Activated T-helper 2 cell treated with anti-CD3 and anti-CD28 coated beads, Interferon-gamma antibody, Interleukin-2, Interleukin-4, amounts not matched to agents 10 μg/mL and 5 μg/mL and 100 μg/mL, durations not matched to agents 14 hours and 24 hours and 36 hours (primary cell): ENCODE results near the gene SFMBT2. TPM values are rescaled to one million over a fixed set of nuclear protein-coding genes. Genes with fewer than 3 reads are reported as not detected.
A peak's percentile ranks its signal among the peaks of the same experiment; 100 is the strongest.

Experiments
- DNase-seq: peaks from one replicate; pipeline ENCODE4 v3.0.0; 2021; ENCODE audit warnings: low spot score
- H3K27ac Mint-ChIP-seq: one replicate; pipeline ENCODE4 v1.8.0; 2021; ENCODE audit warnings: mixed read lengths
- H3K27me3 Mint-ChIP-seq: one replicate; pipeline ENCODE4 v1.8.0; 2021; ENCODE audit warnings: low read depth, mixed read lengths
- H3K36me3 Mint-ChIP-seq: one replicate; pipeline ENCODE4 v1.8.0; 2021; ENCODE audit warnings: low read depth, mixed read lengths
- H3K4me1 Mint-ChIP-seq: one replicate; pipeline ENCODE4 v1.8.0; 2021; ENCODE audit warnings: low read depth, mixed read lengths
- H3K4me3 Mint-ChIP-seq: one replicate; pipeline ENCODE4 v1.8.0; 2021; ENCODE audit warnings: low read depth, mild to moderate bottlenecking, moderate library complexity, mixed read lengths
- H3K9me3 Mint-ChIP-seq: one replicate; pipeline ENCODE4 v1.8.0; 2021; ENCODE audit warnings: mixed read lengths
- intact Hi-C: fragments of 100-400 bp; cut with micrococcal nuclease; formaldehyde crosslinking; loops from one replicate; pipeline ENCODE4 v1.15.1; 2023
- total RNA-seq: library from RNA; stranded (reverse); gene quantifications from 2 replicates; pipeline ENCODE4 v1.2.3, GENCODE V29; 2022

The SFMBT2 gene
- total RNA-seq: 27.6 and 27.7 TPM in 2 replicates

DNA sequence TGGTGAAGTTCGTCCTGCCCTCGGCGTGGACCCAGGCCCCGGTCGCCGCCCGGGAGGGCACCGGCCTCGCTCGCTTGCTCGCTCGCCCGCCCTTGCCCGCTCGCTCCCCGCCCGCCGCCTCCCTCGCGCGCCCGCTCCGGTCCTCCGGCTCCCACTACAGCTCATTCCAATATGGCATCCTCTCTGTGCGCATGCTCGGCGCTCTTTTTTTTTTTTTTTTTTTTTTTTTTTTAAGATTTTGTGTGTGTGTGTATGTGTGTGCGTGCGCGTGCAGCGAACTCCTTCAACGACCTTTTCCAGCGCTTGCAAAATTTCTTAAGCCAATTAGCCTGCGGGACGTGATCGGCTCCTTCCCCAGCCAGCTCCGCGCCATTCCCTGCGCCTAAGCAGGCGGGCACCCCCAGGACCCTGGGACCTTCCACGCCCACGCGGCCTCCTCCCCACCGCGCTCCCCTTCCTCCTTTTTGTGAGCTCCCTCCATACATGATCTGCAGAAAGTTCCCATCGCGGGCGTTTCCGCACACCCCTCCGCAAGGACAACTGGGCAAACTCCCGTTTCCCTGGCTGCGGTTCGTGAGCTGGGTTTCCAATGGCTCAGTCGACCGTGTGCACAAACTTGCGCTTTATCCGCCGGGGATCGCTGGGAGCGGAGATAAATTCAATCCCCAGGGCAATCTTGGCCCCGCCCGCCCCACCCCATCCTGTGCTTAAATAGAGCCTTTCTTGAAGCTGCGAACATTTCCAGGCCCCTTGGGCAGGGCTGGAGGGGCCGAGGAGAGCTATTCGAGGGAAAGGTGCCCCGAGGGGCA, at the start of gene SFMBT2:
Gene SFMBT2, minus strand, starts transcription at position 173 of the 809 bp plus-strand sequence. CDS start 29,136 bp downstream, outside the sequence.
- peaks cover 3% of the 10 kb centered on the region for H3K36me3 Mint-ChIP-seq
- intact Hi-C loops: loop anchor here (10.0 kb wide), 1 partner anchor 576 kb away; no protein-coding TSS in a partner anchor
- peak; percentile 60 for DNase-seq
- peaks cover 23% of the 10 kb centered on the region for H3K27me3 Mint-ChIP-seq
- H3K9me3 Mint-ChIP-seq: no peaks in the 10 kb centered on the region
- H3K4me3 Mint-ChIP-seq: peak within 1 kb of the TSS; percentile 97
- peak within 1 kb of the TSS; percentile 89 for H3K27ac Mint-ChIP-seq
- H3K4me1 Mint-ChIP-seq: peaks cover 36% of the 10 kb centered on the region

DNA sequence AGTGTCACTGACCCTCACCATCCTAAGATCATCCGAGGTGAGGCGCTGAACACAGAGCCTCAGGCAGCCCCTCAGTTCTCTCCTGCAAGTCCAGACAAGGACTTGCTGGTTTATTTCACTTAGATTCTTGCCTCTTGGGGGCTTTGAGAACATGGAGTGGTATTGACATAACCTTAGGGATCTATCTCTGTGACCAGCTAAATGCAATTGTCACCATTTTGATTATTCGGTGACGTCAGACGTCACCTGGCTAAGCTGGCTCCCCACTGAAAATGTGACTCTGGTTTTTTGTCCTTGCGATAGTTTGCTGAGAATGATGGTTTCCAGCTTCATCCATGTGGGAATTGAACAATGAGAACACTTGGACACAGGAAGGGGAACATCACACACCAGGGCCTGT, 49.2 kb upstream of the SFMBT2 start:
- no peak for DNase-seq
- Mint-ChIP-seq H3K36me3 (no peaks in the 10 kb centered on the region), H3K27ac (no peak overlapping the region), H3K9me3 (no peaks in the 10 kb centered on the region), H3K4me3 (no peak overlapping the region), H3K4me1 (peaks cover 2% of the 10 kb centered on the region), H3K27me3 (peaks cover 12% of the 10 kb centered on the region)
- intact Hi-C loops: no loop called here

DNA sequence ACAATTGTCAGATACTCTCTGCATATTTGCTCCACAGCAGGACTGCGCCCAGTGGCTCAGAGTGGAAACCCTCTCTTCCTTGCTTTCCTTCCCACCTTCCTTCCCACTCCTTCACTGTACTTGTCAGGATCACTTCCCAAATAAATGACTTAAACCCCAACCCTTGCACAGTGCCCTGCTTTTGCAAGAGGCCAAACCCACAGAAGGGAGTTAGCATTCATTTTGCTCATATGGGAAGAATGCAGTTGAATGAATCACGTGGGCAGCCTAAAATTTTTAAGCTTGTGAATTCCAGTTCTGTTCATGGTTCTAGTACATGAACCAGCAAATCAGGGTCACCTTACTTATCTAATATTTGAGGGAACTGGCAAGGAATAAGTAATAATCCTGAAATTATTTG, 47.7 kb upstream of the SFMBT2 start:
- Mint-ChIP-seq H3K4me3 (no peak overlapping the region), H3K9me3 (peaks cover 5% of the 10 kb centered on the region), H3K27me3 (peaks cover 13% of the 10 kb centered on the region), H3K4me1 (peaks cover 2% of the 10 kb centered on the region), H3K27ac (no peak overlapping the region), H3K36me3 (no peaks in the 10 kb centered on the region)
- intact Hi-C loops: no loop called here
- DNase-seq: no peak

DNA sequence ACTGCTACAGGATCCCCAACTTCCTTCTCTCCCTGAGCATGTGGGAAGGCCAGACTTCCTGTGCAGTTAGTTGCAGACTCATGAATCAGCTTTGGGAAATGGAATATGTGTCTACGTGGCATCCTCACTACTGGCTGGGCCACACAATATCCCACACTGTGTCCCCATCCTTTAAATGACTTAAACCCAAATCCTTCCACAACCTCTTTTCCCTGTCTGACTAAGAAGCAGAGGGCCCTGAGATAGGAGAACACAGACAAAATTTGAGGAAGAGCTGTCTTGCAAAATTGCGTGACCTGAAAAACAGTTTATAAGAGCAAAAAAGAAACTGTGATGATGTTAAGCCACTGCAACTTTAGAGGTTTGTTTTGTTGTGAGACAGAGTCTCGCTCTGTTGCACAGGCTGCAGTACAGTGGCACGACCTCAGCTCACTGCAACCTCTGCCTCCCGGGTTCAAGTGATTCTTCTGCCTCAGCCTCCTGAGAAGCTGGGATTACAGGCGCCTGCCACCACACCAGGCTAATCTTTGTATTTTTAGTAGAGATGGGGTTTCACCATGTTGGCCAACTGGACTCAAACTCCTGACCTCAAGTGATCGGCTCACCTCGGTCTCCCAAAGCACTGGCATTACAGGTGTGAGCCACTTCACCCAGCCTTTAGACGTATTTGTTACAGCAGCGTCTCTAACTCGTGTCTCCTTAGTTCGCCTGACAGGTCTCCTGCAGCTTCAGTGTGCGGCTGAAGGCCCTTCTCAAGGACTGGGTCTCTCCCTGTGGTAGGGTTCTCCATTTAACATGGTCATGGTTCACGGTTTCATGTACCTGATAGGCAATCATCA, 46.9 kb upstream of the SFMBT2 start:
- no peak for DNase-seq
- peaks cover 5% of the 10 kb centered on the region for H3K9me3 Mint-ChIP-seq

DNA sequence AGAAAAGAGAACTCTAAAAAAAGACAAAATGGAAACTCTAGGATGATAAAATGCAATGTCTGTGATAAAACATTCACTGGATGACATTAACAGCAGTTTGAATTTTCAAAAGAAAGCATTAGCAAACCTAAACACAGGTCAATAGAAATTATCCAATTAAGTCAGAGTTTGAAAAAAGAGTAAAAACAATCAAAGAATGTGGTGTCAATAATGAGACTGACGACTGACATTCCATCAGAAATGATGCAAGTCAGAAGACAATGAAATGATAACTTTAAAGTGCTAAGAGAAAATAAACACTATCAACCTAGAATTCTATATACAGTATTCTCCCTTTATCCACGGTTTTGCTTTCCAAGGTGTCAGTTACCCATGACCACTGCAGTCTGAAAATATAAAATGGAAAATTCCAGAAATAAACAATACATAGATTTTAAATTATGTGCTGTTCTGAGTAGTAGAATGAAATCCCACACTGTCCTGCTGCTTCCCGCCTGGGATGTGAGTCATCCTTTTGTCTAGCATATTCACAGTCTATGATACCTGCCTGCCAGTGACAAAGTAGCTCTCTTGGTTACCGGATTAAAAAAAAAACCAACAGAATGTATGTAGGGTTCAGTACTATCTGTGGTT, 38.3 kb upstream of the SFMBT2 start:
- no peaks in the 10 kb centered on the region for H3K4me1 Mint-ChIP-seq
- peaks cover 32% of the 10 kb centered on the region for H3K9me3 Mint-ChIP-seq
- H3K36me3 Mint-ChIP-seq: no peaks in the 10 kb centered on the region
- intact Hi-C loops: no loop called here
- H3K27ac Mint-ChIP-seq: no peak overlapping the region
- no peak for DNase-seq
- H3K27me3 Mint-ChIP-seq: peaks cover 17% of the 10 kb centered on the region
- H3K4me3 Mint-ChIP-seq: no peak overlapping the region

More for the DNA sequence above, 46.9 kb upstream of the SFMBT2 start:
- H3K4me1 Mint-ChIP-seq: peaks cover 2% of the 10 kb centered on the region
- H3K27me3 Mint-ChIP-seq: peaks cover 13% of the 10 kb centered on the region
- intact Hi-C loops: no loop called here
- no peaks in the 10 kb centered on the region for H3K36me3 Mint-ChIP-seq
- H3K27ac Mint-ChIP-seq: no peak overlapping the region
- no peak overlapping the region for H3K4me3 Mint-ChIP-seq

DNA sequence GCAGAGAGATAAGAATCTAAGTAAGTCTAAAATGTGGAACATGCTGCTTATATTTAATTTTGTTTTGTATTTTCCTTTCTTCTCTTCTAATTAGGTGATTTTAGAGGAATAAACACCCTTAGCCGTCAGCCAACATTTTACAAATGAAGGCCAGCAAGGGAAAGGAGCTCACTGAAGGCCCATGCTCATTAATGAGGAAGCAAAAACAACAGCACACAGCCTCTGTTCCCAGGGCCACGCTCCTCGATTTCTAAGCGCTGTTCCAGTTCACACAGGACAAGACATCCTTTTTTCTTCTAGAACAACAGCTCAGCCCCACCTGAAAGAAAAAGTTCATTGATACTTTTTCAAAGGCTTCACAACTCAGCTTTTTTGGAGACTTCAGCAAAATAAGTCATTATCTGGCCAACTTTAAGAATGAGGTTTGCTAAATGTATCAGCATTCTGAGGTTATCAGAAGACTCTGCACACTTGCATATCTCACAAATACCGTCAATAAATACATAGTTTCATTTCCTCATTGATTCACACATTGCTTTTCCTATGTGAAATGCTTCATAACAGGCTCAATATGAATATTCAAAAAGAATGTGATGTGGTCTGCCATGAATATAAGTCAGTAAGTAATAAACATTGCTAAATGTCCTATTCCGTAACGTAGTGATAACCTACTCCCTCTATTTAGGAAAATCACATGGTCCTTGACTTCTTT, 34.8 kb upstream of the SFMBT2 start:
- peaks cover 24% of the 10 kb centered on the region for H3K9me3 Mint-ChIP-seq
- no peak overlapping the region for H3K4me3 Mint-ChIP-seq
- no peaks in the 10 kb centered on the region for H3K36me3 Mint-ChIP-seq

DNA sequence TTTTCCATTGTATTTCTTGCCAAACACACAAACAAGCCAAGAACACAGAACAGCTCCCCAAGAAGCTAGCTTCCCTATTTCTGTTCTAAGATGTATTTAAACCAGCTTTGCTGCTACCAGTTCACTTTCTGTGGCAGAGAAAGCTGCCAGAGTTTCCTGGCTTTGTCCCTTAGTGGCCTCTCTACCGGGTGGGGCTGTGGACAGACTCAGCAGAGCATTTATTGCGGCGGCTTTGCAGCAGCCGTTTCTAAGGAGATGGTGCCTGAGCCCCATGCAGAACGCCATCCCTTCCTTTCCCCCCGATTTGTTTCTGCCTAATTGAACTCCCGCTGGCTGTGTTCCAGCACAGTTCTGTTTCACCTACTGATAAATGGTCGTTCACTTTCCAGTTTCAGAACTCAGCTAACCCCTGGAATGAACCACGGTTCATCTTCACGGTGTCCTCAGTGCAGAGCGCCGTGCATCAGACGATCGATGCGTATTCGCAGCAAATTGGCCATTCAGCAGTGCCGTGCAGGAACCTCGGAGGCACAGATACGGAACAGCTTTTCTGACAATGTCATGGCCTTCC, 33.8 kb upstream of the SFMBT2 start:
- no peak overlapping the region for H3K4me3 Mint-ChIP-seq
- no peaks in the 10 kb centered on the region for H3K4me1 Mint-ChIP-seq
- no peak for DNase-seq
- intact Hi-C loops: no loop called here
- no peak overlapping the region for H3K27ac Mint-ChIP-seq
- H3K36me3 Mint-ChIP-seq: no peaks in the 10 kb centered on the region
- H3K27me3 Mint-ChIP-seq: peaks cover 28% of the 10 kb centered on the region
- H3K9me3 Mint-ChIP-seq: peaks cover 20% of the 10 kb centered on the region

More for the DNA sequence above, 34.8 kb upstream of the SFMBT2 start:
- intact Hi-C loops: no loop called here
- no peak for DNase-seq
- Mint-ChIP-seq H3K4me1 (no peaks in the 10 kb centered on the region), H3K27me3 (peaks cover 25% of the 10 kb centered on the region), H3K27ac (no peak overlapping the region)

DNA sequence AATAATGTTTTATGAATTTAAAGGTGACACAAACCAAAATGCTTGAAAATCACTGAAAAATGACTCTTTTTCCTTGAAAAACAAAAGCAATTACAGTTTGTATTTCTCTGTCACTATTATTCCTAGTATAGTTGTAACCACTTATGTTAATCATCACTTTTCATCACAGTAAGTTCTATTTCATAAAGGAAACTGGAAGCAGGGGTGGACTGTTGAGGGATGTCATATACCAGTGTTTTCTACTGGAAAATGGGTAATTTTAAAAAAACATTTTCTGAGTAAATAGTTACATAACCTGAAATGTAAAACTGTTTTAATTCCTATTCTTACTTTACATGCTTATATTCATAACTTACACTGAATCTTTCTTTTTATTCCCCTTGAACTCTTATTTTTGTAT, 32.2 kb upstream of the SFMBT2 start:
- intact Hi-C loops: no loop called here
- Mint-ChIP-seq H3K4me3 (no peak overlapping the region), H3K36me3 (no peaks in the 10 kb centered on the region), H3K4me1 (no peaks in the 10 kb centered on the region), H3K27me3 (peaks cover 26% of the 10 kb centered on the region), H3K27ac (no peak overlapping the region), H3K9me3 (peaks cover 4% of the 10 kb centered on the region)
- no peak for DNase-seq

DNA sequence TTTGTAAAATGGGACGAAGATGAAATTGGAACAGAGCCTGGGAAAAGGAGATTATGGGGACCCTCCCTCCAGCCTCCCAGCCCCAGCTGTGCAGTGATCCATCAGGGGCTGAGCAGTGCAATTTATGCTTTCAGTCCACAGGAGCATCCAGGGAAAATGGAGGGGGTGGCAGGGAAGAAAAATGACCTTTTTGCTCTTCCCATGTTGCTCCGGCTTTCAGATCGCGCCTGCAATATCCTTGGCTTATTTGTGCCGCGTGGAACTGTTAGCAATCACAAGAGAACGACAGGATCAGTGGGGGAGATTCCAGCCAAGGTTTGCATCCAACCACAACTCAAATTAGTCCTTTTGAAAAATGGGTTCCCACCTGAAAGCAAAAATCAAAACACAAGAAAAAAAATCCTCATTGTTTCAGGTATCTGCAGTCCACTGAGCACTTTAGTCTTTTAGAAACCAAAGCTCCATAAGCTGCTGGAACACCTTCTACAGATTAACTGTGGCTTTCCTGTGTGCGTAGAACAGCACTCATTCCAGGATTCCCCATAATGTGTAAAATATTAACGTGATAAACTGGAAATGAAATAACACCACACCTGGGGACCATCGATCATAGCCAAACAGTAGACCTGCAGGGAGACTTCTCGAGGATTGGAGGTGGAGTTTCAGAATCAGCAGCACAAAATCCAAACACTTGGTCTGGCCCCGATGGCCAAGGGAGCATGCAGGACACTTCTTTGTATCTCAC, 30.7 kb upstream of the SFMBT2 start:
- intact Hi-C loops: no loop called here
- Mint-ChIP-seq H3K4me3 (no peak overlapping the region), H3K27ac (no peak overlapping the region), H3K36me3 (no peaks in the 10 kb centered on the region), H3K27me3 (peaks cover 27% of the 10 kb centered on the region), H3K4me1 (peaks cover under 1% of the 10 kb centered on the region), H3K9me3 (no peaks in the 10 kb centered on the region)
- no peak for DNase-seq

DNA sequence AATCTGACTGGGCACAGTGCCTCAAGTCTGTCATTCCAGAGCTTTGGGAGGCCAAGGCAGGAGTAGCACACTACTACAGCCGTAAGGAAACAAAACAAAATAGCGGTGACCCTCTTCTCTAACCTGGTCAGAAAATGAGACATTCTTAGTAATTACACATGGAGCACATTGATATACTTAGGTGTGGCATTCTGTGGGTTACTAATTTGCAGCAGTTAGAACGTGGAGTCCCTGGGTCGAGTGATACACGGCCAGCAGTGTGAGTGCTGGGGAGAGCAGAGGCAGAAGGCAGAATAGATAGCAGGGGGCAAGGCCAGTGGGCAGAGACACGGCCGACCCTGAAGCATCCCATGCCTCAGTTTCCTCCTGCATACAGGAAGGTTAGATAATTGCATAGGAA, 28.9 kb upstream of the SFMBT2 start:
- H3K36me3 Mint-ChIP-seq: no peaks in the 10 kb centered on the region
- H3K27me3 Mint-ChIP-seq: peaks cover 18% of the 10 kb centered on the region
- no peak overlapping the region for H3K4me3 Mint-ChIP-seq
- intact Hi-C loops: no loop called here
- DNase-seq: no peak
- H3K9me3 Mint-ChIP-seq: no peaks in the 10 kb centered on the region
- H3K4me1 Mint-ChIP-seq: peaks cover 4% of the 10 kb centered on the region
- no peak overlapping the region for H3K27ac Mint-ChIP-seq

DNA sequence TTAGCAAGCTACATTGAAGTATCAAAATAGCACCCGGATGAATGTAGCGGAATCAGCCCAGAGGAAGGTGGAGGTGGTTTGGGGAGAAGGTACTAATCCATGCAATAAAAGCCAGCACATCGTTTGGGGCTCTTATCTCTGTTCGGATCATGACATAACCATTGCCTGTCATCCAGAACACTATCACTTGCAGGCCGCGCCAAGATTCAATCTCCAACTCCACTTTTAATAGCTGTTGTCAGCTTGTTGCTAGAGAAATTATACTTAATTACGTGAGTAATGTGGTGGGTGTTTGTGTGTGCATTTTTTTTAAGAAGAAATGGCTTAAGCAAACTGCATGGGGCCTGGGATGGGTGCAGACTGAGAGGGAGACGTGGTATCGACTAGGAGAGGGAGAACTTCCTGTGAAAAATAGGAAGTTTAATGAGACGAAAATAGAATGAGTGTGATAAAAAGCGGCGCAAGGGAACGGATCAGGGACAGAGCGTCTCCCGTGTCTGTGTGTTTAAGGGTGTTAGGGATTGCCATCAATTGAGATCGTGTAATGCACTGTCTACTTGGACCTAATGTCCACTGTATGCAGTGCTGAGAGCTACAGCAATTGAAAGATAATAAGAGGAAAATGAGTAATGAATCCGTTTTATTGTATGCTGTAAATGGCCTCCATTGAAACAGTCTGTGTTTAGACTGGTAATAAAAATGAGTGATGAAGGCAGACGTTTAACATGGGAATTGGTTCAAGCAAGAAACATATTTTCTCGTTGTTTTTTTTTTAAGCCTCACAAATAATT, 27.6 kb upstream of the SFMBT2 start:
- Mint-ChIP-seq H3K27ac (no peak overlapping the region), H3K4me3 (no peak overlapping the region), H3K4me1 (peaks cover 4% of the 10 kb centered on the region), H3K9me3 (no peaks in the 10 kb centered on the region), H3K36me3 (no peaks in the 10 kb centered on the region), H3K27me3 (peaks cover 23% of the 10 kb centered on the region)
- DNase-seq: no peak
- intact Hi-C loops: no loop called here
